Right atrium auricular region (tissue), 2 donors: ENCODE measurements around the gene FOXO3. TPM values are rescaled to one million over a fixed set of nuclear protein-coding genes. Genes with fewer than 3 reads are reported as not detected.

ENCODE experiments used
- DNase-seq: peaks from one replicate; pipeline ENCODE4 v3.0.0-alpha.2; 2019; ENCODE audit warnings: low spot score
- H3K27ac ChIP-seq, 2 donors: fragments of 200-600 bp; sonication (generic); 1 replicate in 1 of 2; 2 replicates in 1 of 2; pipeline ENCODE4 v1.5.1; 2016 to 2019
- H3K27me3 ChIP-seq, 2 donors: fragments of 200-600 bp; sonication (generic); one replicate each; pipeline versions ENCODE4 v1.5.1 to v1.6.0; 2017 to 2019
- H3K36me3 ChIP-seq: fragments of 200-600 bp; sonication (generic); one replicate; pipeline ENCODE4 v1.5.1; 2016
- H3K4me1 ChIP-seq, 2 donors: fragments of 200-600 bp; sonication (generic); one replicate each; pipeline versions ENCODE4 v1.5.1 to v1.6.0; 2017 to 2019
- H3K4me3 ChIP-seq, 2 donors: fragments of 200-600 bp; sonication (generic); 1 replicate in 1 of 2; 2 replicates in 1 of 2; pipeline ENCODE4 v1.5.1; 2017 to 2019; ENCODE audit warnings: mild to moderate bottlenecking in 1 of 2, moderate library complexity in 1 of 2
- H3K9me3 ChIP-seq, 2 donors: fragments of 200-600 bp; sonication (generic); one replicate each; pipeline ENCODE4 v1.5.1; 2019
- total RNA-seq, 2 donors: library from RNA; depleted of rRNA; stranded (reverse); fragments of >200 nt; gene quantifications; one replicate each; pipeline ENCODE4 v1.1.0, GENCODE V29; 2016
- TF ChIP-seq, protein P1 (sequence below), 2 donors: fragments of 200-600 bp; sonication (generic); IDR thresholded peaks; one replicate each; pipeline ENCODE4 v1.5.1; 2019; ENCODE audit warnings: antibody characterized with exemption in 2 of 2

The FOXO3 gene
- total RNA-seq, 2 donors from 2014 or later = 54.5 to 60.9 TPM

DNA sequence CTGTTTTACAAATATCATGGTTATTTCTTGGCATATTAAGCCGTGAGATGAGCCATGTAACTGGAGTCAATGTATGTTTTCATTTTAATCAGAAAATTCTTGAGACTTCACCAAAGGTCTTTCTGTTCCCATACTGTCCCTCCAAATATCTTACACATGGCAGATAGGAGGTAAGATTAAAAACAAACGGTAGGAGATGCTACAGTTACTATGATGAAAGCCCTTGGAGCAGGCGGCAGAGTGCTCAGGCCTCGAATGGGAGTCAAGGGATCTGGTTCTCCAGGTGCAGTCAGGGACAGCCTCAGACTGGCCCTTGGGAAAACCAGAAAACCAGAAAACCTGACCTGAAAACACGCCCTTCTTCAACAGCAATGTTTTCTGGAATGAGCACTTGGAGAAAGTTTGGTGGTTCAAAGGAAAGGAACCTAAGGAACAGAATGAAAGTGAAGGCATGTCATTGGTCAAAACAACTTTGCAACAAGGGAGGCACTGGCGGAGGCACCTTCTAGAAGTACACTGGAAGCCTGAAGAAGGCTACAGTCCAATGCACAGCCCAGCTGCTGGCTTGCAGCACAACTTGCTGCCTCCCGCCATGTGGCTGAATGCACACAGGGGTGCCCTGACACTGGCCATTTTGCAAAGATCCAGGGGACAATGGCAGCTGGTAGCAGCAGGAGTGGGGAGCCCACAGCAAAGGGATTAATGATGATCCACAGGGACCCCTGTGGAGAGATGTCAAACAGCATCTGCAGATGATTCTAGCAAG, 17.4 kb upstream of the FOXO3 start:
- peaks cover 0 to 10% of the 10 kb centered on the region in 2 donors for H3K9me3 ChIP-seq
- no peaks in the 10 kb centered on the region for H3K36me3 ChIP-seq
- no peak overlapping the region for H3K4me3 ChIP-seq
- TF ChIP-seq, protein P1, sequence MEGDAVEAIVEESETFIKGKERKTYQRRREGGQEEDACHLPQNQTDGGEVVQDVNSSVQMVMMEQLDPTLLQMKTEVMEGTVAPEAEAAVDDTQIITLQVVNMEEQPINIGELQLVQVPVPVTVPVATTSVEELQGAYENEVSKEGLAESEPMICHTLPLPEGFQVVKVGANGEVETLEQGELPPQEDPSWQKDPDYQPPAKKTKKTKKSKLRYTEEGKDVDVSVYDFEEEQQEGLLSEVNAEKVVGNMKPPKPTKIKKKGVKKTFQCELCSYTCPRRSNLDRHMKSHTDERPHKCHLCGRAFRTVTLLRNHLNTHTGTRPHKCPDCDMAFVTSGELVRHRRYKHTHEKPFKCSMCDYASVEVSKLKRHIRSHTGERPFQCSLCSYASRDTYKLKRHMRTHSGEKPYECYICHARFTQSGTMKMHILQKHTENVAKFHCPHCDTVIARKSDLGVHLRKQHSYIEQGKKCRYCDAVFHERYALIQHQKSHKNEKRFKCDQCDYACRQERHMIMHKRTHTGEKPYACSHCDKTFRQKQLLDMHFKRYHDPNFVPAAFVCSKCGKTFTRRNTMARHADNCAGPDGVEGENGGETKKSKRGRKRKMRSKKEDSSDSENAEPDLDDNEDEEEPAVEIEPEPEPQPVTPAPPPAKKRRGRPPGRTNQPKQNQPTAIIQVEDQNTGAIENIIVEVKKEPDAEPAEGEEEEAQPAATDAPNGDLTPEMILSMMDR (IDR thresholded peaks at IDR 0.05) = no peak
- peaks cover 0 to 4% of the 10 kb centered on the region in 2 donors for H3K4me1 ChIP-seq
- H3K27me3 ChIP-seq = no peaks in the 10 kb centered on the region
- no peak overlapping the region for H3K27ac ChIP-seq
- no peak for DNase-seq

GRCh38 chr6:108544606-108545005, 16.1 kb upstream of the FOXO3 start:
- TF ChIP-seq, protein P1 (IDR thresholded peaks at IDR 0.05) = no peak
- H3K36me3 ChIP-seq = no peaks in the 10 kb centered on the region
- peaks cover 0 to 4% of the 10 kb centered on the region in 2 donors for H3K4me1 ChIP-seq
- H3K9me3 ChIP-seq = peaks cover 0 to 7% of the 10 kb centered on the region in 2 donors
- no peak overlapping the region for H3K27ac ChIP-seq
- no peak overlapping the region for H3K4me3 ChIP-seq
- H3K27me3 ChIP-seq = no peaks in the 10 kb centered on the region
- DNase-seq = no peak

GRCh38 chr6:108546079-108547049, 14.4 kb upstream of the FOXO3 start:
- H3K27me3 ChIP-seq = no peaks in the 10 kb centered on the region
- no peak for DNase-seq
- TF ChIP-seq, protein P1 (IDR thresholded peaks at IDR 0.05) = no peak
- H3K9me3 ChIP-seq = no peaks in the 10 kb centered on the region
- no peak overlapping the region for H3K4me3 ChIP-seq
- no peaks in the 10 kb centered on the region for H3K36me3 ChIP-seq
- H3K27ac ChIP-seq = no peak overlapping the region
- peaks cover 0 to 4% of the 10 kb centered on the region in 2 donors for H3K4me1 ChIP-seq

DNA sequence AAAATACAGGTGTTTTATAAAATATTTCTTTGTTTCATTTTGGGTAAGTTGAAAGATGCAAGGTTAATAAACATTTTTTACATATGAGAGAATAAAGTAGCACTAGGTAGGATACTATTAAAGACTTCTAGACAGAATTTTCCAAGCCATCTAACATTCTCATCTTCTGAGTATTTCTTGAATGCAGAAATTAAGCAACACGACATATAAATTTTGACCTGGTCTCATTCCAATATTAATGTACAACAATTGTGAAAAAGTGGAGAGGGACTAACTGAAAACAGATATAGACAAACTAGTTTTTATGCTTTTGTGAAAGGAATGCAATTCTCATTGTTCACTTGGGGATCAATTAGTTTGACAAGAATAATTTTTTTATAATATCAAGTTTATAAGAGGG, 11.5 kb upstream of the FOXO3 start:
- no peak overlapping the region for H3K4me3 ChIP-seq
- H3K4me1 ChIP-seq = no peaks in the 10 kb centered on the region
- H3K27ac ChIP-seq = no peak overlapping the region
- H3K27me3 ChIP-seq = no peaks in the 10 kb centered on the region
- H3K9me3 ChIP-seq = no peaks in the 10 kb centered on the region
- TF ChIP-seq, protein P1 (IDR thresholded peaks at IDR 0.05) = no peak
- H3K36me3 ChIP-seq = no peaks in the 10 kb centered on the region
- no peak for DNase-seq

DNA sequence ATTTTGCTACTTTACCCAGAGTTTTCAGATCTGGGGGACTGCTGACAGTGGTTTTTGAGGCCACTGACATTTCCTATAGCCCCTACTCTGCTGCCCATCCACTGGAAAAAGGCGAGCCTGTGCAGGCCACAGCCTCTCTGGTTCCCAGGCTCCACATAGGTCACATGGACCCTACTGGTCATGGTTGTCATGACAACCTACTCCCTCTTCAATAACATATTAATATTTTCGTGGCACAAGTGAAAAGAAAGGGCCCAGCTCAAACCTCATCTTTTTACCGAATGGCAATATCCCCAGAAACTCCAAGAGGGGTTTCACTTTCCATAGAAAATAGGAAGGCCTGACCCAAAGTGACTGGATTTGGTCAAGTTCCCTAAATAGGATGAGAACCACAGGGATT, 11.0 kb upstream of the FOXO3 start:
- no peaks in the 10 kb centered on the region for H3K27me3 ChIP-seq
- H3K4me1 ChIP-seq = no peaks in the 10 kb centered on the region
- H3K36me3 ChIP-seq = no peaks in the 10 kb centered on the region
- no peaks in the 10 kb centered on the region for H3K9me3 ChIP-seq
- TF ChIP-seq, protein P1 (IDR thresholded peaks at IDR 0.05) = no peak
- no peak for DNase-seq
- no peak overlapping the region for H3K27ac ChIP-seq
- H3K4me3 ChIP-seq = no peak overlapping the region
